Measurements from ENCODE around the gene DKC1. TPM values are rescaled to one million over a fixed set of nuclear protein-coding genes. Genes with fewer than 3 reads are reported as not detected.

Gene DKC1
- total RNA-seq, 2 donors from 2014 or later, result 28.5 to 55.0 TPM

- no peak for TF ChIP-seq CTCF (IDR thresholded peaks at IDR 0.05)
- no peak for DNase-seq
- no peak overlapping the region for H3K9ac ChIP-seq (ENCODE audit: low read depth in 2 of 2, low read length in 2 of 2)
Measured at GRCh38 chrX:154719132-154719675, 43.5 kb upstream of the DKC1 start.

GRCh38 chrX:154720067-154720466 is 42.6 kb upstream of the DKC1 start:
- Histone ChIP-seq H3K9me3 (no peaks in the 10 kb centered on the region), H3K36me3 (no peaks in the 10 kb centered on the region), H3K27ac (no peak overlapping the region), H3K27me3 (no peaks in the 10 kb centered on the region), H3K9ac (ENCODE audit: low read depth in 2 of 2, low read length in 2 of 2) (no peak overlapping the region), H3K4me3 (no peak overlapping the region), H3K4me1 (no peaks in the 10 kb centered on the region)
- TF ChIP-seq CTCF (IDR thresholded peaks at IDR 0.05), result no peak
- DNase-seq, result no peak
- intact Hi-C loops (cut with DNase I), result no loop called here

More at GRCh38 chrX:154719132-154719675, 43.5 kb upstream of the DKC1 start:
- Histone ChIP-seq H3K9me3 (no peaks in the 10 kb centered on the region), H3K27ac (no peak overlapping the region), H3K4me3 (no peak overlapping the region), H3K27me3 (no peaks in the 10 kb centered on the region), H3K4me1 (no peaks in the 10 kb centered on the region), H3K36me3 (no peaks in the 10 kb centered on the region)
- intact Hi-C loops (cut with DNase I), result no loop called here

- Histone ChIP-seq H3K4me1 (no peaks in the 10 kb centered on the region), H3K9ac (ENCODE audit: low read depth in 2 of 2, low read length in 2 of 2) (no peak overlapping the region), H3K27ac (no peak overlapping the region), H3K27me3 (no peaks in the 10 kb centered on the region), H3K4me3 (no peak overlapping the region), H3K9me3 (no peaks in the 10 kb centered on the region), H3K36me3 (no peaks in the 10 kb centered on the region)
- TF ChIP-seq CTCF (IDR thresholded peaks at IDR 0.05), result no peak
- intact Hi-C loops (cut with DNase I), result no loop called here
- no peak for DNase-seq
Measured at GRCh38 chrX:154721155-154721554, 41.5 kb upstream of the DKC1 start.

- intact Hi-C loops (cut with DNase I), result no loop called here
- DNase-seq, result no peak
- no peak overlapping the region for H3K27ac ChIP-seq
- no peaks in the 10 kb centered on the region for H3K9me3 ChIP-seq
- H3K27me3 ChIP-seq, result no peaks in the 10 kb centered on the region
- no peaks in the 10 kb centered on the region for H3K4me1 ChIP-seq
- no peak overlapping the region for H3K9ac ChIP-seq (ENCODE audit: low read depth in 2 of 2, low read length in 2 of 2)
- no peak for TF ChIP-seq CTCF (IDR thresholded peaks at IDR 0.05)
- no peak overlapping the region for H3K4me3 ChIP-seq
- H3K36me3 ChIP-seq, result no peaks in the 10 kb centered on the region
Measured at GRCh38 chrX:154724993-154725756, 37.5 kb upstream of the DKC1 start.

- H3K4me1 ChIP-seq, result no peaks in the 10 kb centered on the region
- H3K4me3 ChIP-seq, result no peak overlapping the region
- no peak for DNase-seq
- H3K27ac ChIP-seq, result no peak overlapping the region
- H3K9me3 ChIP-seq, result no peaks in the 10 kb centered on the region
- no peak overlapping the region for H3K9ac ChIP-seq (ENCODE audit: low read depth in 2 of 2, low read length in 2 of 2)
- H3K27me3 ChIP-seq, result no peaks in the 10 kb centered on the region
- H3K36me3 ChIP-seq, result no peaks in the 10 kb centered on the region
- intact Hi-C loops (cut with DNase I), result no loop called here
- TF ChIP-seq CTCF (IDR thresholded peaks at IDR 0.05), result no peak
Measured at GRCh38 chrX:154727418-154727817, 35.2 kb upstream of the DKC1 start.
